Osteocyte (in vitro differentiated cells): Measurements from ENCODE around the gene CC2D2A. TPM values are rescaled to one million over a fixed set of nuclear protein-coding genes. Genes with fewer than 3 reads are reported as not detected.

Experiments used
- DNase-seq: peaks from one replicate; pipeline ENCODE4 v3.0.0; 2021; ENCODE audit warnings: mixed read lengths; ENCODE audit not compliant: unreplicated experiment; ENCODE audit errors: extremely low spot score
- H3K27ac Mint-ChIP-seq: one replicate; pipeline ENCODE4 v1.8.0; 2021; ENCODE audit warnings: mild to moderate bottlenecking, mixed read lengths; ENCODE audit not compliant: unreplicated experiment
- H3K27me3 Mint-ChIP-seq: one replicate; pipeline ENCODE4 v1.8.0; 2021; ENCODE audit warnings: mixed read lengths; ENCODE audit not compliant: unreplicated experiment
- H3K36me3 Mint-ChIP-seq: one replicate; pipeline ENCODE4 v1.8.0; 2021; ENCODE audit warnings: mixed read lengths; ENCODE audit not compliant: unreplicated experiment
- H3K4me1 Mint-ChIP-seq: one replicate; pipeline ENCODE4 v1.8.0; 2021; ENCODE audit warnings: mixed read lengths; ENCODE audit not compliant: unreplicated experiment
- H3K4me3 Mint-ChIP-seq: one replicate; pipeline ENCODE4 v1.8.0; 2021; ENCODE audit warnings: mild to moderate bottlenecking, moderate library complexity, mixed read lengths; ENCODE audit not compliant: unreplicated experiment
- H3K9me3 Mint-ChIP-seq: one replicate; pipeline ENCODE4 v1.8.0; 2021; ENCODE audit warnings: mixed read lengths; ENCODE audit not compliant: unreplicated experiment
- CTCF ChIP-seq: fragments of 200-600 bp; sonication (generic); IDR thresholded peaks from 2 replicates; pipeline ENCODE4 v1.5.0; 2021; ENCODE audit warnings: antibody characterized with exemption, mild to moderate bottlenecking, moderate library complexity
- total RNA-seq: library from RNA; stranded (reverse); gene quantifications from 2 replicates; pipeline ENCODE4 v1.2.1, GENCODE V29; 2021

CC2D2A gene
- total RNA-seq, 1 donor from 2014 or later: 31.2 TPM

- peaks cover 22% of the 10 kb centered on the region for H3K4me1 Mint-ChIP-seq
- no peak overlapping the region for H3K4me3 Mint-ChIP-seq
- H3K9me3 Mint-ChIP-seq: no peaks in the 10 kb centered on the region
- TF ChIP-seq CTCF: no peak
- DNase-seq: no peak
- H3K27ac Mint-ChIP-seq: no peak overlapping the region
- H3K36me3 Mint-ChIP-seq: no peaks in the 10 kb centered on the region
- H3K27me3 Mint-ChIP-seq: no peaks in the 10 kb centered on the region
Observed at GRCh38 chr4:15438939-15439524, 30.6 kb upstream of the CC2D2A start.

GRCh38 chr4:15443371-15444160, 26.1 kb upstream of the CC2D2A start:
- no peaks in the 10 kb centered on the region for H3K27me3 Mint-ChIP-seq
- H3K9me3 Mint-ChIP-seq: no peaks in the 10 kb centered on the region
- H3K4me1 Mint-ChIP-seq: no peaks in the 10 kb centered on the region
- no peak overlapping the region for H3K27ac Mint-ChIP-seq
- DNase-seq: no peak
- no peak overlapping the region for H3K4me3 Mint-ChIP-seq
- H3K36me3 Mint-ChIP-seq: no peaks in the 10 kb centered on the region
- TF ChIP-seq CTCF: no peak

- Mint-ChIP-seq H3K9me3 (no peaks in the 10 kb centered on the region), H3K27me3 (no peaks in the 10 kb centered on the region), H3K36me3 (no peaks in the 10 kb centered on the region), H3K4me1 (no peaks in the 10 kb centered on the region), H3K4me3 (no peak overlapping the region), H3K27ac (no peak overlapping the region)
- no peak for DNase-seq
- no peak for TF ChIP-seq CTCF
Observed at GRCh38 chr4:15444276-15444675, 25.4 kb upstream of the CC2D2A start.

GRCh38 chr4:15444879-15445547, 24.7 kb upstream of the CC2D2A start:
- Mint-ChIP-seq H3K36me3 (no peaks in the 10 kb centered on the region), H3K4me3 (no peak overlapping the region), H3K27ac (no peak overlapping the region), H3K9me3 (no peaks in the 10 kb centered on the region), H3K4me1 (no peaks in the 10 kb centered on the region), H3K27me3 (no peaks in the 10 kb centered on the region)
- DNase-seq: no peak
- no peak for TF ChIP-seq CTCF
